GM10266 (cell line): Measurements from ENCODE around the gene SH3RF2.

Experiments
- DNase-seq: peaks from one replicate; pipeline ENCODE4 v3.0.0; 2012; ENCODE audit errors: extremely low spot score
- TF ChIP-seq, protein P1 (sequence below): IDR thresholded peaks from 2 replicates; pipeline ENCODE4 v1.5.1; 2012; ENCODE audit warnings: mild to moderate bottlenecking, low read depth; ENCODE audit not compliant: control insufficient read depth, insufficient read depth; ENCODE audit errors: missing control alignments

Gene SH3RF2

GRCh38 chr5:146084376-146084775 lies 148.0 kb downstream of the SH3RF2 start:
- TF ChIP-seq, protein P1, sequence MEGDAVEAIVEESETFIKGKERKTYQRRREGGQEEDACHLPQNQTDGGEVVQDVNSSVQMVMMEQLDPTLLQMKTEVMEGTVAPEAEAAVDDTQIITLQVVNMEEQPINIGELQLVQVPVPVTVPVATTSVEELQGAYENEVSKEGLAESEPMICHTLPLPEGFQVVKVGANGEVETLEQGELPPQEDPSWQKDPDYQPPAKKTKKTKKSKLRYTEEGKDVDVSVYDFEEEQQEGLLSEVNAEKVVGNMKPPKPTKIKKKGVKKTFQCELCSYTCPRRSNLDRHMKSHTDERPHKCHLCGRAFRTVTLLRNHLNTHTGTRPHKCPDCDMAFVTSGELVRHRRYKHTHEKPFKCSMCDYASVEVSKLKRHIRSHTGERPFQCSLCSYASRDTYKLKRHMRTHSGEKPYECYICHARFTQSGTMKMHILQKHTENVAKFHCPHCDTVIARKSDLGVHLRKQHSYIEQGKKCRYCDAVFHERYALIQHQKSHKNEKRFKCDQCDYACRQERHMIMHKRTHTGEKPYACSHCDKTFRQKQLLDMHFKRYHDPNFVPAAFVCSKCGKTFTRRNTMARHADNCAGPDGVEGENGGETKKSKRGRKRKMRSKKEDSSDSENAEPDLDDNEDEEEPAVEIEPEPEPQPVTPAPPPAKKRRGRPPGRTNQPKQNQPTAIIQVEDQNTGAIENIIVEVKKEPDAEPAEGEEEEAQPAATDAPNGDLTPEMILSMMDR: no peak
- no peak for DNase-seq

DNA sequence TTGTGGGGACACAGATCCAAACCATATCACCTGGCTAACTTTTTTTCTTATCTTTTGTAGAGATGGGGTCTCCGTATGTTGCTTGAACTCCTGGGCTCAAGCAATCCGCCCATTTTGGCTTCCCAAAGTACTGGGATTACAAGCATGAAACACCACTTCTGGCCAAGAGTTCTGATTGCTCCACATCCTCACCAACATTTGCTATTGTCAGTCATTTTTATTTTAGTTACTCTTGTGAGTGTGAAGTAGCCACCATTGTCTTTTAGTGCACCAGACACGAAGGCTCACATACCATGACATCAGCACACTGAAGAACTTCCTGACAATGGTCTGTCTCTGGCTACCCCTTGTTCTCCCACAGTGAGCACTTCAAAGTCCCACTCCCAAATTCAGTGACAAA lies 151.7 kb downstream of the SH3RF2 start:
- TF ChIP-seq, protein P1: no peak
- DNase-seq: no peak

DNA sequence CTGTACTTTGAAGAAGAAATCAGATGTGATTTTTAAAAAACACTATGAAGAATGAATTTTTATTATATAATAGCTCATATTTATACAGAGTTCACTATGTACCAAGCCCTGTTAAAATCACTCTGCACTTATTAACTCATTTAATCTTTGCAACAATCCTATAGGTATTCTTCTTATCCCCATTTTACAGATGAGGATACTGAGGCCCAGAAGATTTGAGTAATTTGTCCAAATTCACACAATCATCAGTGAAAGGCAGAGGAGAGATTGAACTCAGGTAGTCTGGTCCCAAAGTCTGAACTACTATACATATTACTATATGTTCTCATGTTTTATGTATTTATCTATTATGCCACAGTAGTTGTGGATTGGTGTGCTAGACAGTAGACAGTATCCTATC lies 152.9 kb downstream of the SH3RF2 start:
- TF ChIP-seq, protein P1: no peak
- DNase-seq: no peak

DNA sequence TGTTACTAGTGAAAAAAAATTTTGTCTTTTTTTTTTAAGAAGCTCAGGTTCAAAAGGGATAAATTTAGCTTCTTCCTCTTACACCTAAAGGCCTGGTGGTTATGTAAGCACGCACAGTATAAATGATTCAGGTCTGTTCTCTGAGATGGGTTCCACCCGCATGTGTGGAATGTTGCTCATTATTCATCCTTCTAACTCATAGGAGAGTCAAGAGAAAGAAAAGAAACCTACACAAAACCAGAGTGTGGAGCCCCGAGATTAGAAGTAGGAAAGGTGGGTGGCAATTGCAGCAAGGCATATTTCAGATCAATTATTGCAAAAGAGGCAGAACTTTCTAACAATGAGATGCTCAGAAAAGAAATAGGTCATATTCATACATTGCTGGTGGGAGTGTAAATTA lies 155.5 kb downstream of the SH3RF2 start:
- TF ChIP-seq, protein P1: no peak
- DNase-seq: no peak

- TF ChIP-seq, protein P1: no peak
- DNase-seq: no peak
These were observed 161.7 kb downstream of the SH3RF2 start for GRCh38 chr5:146098047-146098446.

- no peak for DNase-seq
- TF ChIP-seq, protein P1: no peak
These were observed 165.3 kb downstream of the SH3RF2 start for GRCh38 chr5:146101646-146102045.

- DNase-seq: no peak
- TF ChIP-seq, protein P1: no peak
These were observed 167.2 kb downstream of the SH3RF2 start for GRCh38 chr5:146103594-146103993.
